ENCODE data around the gene URM1.
"Not testable (repeated sequence)": the region's sequence is repeated elsewhere in the genome, so short reads cannot be mapped to it uniquely, and the experiment has no call there.

URM1 gene

DNA sequence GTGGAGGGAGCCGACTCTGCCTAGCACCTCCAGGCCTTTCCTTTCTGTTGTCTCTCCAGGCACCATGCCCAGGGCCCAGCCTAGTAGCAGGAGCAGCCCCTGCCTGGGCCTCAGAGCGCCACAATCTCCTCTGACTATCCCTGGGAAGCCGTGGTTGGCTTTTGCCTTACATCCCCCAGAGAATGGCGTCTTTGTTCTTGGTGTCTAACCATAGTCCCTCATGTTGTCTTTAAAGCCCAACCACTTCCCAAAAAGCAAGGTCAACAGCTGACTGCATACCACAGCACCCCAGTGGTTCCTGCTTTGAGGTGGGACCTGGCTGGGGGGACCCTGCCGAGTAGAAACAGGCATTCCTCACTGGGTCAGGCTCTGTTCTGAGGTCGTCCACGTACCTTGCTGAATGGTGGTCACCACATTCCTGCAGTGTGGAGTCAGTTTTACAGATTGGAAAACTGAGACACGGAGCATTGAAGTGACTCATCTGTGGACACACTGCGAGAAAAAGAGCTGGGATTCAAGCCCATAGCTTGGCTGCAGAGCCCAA, 35.7 kb downstream of the URM1 start:
- no peak for DNase-seq (ENCODE audit: low read depth in 2 of 3, low spot score in 1 of 3)

DNA sequence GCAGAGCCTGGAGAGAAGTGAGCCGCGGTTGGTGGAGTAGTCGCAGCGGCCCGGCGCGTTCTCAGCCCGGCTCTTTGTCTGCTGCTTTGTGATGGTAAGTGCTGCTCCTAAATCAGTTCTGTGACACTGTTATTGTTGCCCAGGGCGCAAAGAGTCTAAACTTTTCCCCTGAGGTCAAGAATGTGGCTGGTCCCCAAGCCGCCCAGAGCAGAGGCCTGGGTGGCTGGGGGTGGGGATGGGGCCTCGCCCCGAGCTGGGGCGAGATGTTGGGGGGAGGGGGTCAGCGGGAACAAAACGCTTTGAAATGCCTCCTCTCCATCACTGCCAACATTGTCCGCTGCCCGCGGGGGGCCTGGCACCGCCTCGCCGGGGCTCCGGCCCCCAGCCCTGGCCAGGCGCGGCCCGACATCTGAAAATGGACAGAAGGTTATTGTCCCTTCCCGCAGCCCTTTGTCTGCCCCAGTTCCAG, 37.8 kb downstream of the URM1 start:
- no peak for DNase-seq (ENCODE audit: low read depth in 2 of 3, low spot score in 1 of 3)

DNA sequence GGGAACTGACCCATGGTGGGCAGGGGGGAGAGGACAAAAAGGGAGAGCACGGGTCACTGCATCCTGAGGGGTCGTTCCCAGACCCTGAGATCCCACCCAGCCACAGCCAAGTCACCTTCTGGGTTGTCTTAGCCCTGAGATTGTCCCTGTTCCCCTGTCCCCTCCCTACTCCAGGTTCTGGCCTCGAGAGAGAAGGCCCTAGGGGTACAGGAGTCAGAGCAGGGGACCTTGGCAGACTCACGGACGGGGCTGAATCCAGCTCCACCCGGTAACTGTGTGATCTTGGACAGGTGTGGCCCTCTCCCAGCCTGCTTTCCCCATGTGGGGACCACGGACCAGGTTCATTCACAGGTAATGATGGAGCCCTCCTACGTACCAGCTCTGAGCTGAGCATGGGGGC, 38.3 kb downstream of the URM1 start:
- no peak for DNase-seq (ENCODE audit: low read depth in 2 of 3, low spot score in 1 of 3)

DNA sequence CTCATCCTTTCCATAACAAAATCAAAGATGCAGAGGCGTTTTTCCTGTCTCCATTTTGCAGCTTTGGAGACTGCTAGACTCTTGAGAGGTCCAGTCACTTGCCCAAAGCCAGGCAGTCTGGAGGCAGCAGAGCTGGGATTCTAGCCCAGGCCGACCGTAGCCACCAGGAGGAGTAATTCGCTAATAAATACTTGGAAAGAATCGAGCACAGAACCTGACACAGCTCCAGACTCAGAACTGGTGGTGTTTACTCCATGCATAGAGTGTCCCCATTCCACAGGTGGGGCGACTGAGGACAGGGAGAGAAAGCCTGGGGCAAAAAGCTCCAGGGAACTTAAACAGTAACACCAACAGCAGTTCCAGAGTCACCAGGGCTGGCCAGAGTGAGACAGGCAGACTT, 38.8 kb downstream of the URM1 start:
- no peak for DNase-seq (ENCODE audit: low read depth in 2 of 3, low spot score in 1 of 3)

GRCh38 chr9:128411364-128412119, 40.4 kb downstream of the URM1 start:
- no peak for DNase-seq (ENCODE audit: low read depth in 2 of 3, low spot score in 1 of 3)

DNA sequence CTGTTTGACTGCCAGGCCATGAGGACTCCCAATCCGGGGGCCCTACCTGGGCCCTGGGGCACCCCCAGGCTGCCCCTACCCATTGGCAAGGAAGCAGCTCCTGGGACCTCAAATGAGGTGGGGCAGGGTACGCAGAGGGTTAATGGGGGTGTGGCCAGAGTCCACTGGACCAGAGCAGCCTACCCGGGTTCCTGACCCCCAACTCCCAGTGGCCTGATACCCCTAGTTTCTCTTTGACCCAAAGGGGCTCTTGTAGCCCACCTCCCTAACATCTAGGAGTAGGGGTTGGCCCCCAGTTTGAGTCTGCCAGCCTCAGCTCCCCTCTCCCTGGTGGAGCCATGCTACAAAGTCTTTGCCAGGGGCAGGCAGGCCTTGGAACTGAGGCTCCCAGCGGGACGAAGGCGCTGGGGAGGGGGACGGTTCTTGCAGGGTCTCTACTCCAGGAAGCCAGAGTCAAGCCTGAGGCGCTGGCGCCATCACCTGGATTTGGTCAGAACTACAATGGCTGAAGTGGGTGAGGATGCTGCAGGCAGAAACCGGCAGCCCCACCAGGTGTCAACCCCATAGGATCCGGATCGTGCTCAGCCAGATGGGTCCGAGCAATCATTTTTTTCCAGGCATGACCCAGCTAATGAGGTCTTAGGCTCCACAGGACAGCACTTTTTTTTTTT, 41.1 kb downstream of the URM1 start:
- DNase-seq (ENCODE audit: low read depth in 2 of 3, low spot score in 1 of 3), result peak; percentile 26 to 58 (median 41)

GRCh38 chr9:128413728-128414127, 42.6 kb downstream of the URM1 start:
- not testable (repeated sequence) for DNase-seq (ENCODE audit: low read depth in 2 of 3, low spot score in 1 of 3)

DNA sequence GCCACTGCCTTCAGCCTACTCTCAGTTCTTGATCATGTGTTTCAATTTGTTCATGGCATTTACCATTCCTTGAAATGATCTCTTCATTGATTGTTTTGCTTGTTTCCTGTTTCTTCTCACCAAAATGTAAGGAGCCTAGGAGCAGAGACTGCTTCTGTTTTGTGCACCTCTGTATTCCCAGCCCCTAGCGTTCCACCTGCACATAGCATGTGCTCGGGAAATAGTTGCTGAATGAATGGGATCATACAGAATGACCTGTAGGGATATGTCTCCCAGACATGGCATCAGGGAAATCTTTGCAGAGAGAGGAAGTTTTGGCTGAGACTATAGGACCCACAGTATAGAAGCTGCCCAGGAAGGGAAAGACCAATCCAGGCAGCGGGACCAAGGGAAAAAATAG, 43.3 kb downstream of the URM1 start:
- DNase-seq (ENCODE audit: low read depth in 2 of 3, low spot score in 1 of 3), result no peak

DNA sequence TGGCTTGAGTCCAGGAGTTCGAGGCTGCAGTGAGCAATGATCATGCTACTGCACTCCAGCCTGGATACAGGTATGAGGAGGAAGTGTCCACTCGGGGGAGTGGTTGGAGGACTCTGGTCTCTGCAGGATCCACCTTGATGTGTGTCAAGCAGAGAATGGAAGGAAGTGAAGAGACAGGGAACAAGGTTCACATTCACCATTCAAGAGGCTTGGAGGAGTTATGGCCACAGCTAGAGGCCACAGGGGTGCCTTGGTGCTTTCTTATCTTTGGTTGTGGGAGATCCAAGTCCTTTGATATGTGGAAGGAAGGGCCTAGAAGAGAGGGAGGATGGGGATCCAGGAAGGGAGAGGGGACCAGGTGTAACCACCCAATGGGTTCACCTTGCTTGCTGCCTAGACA, 44.1 kb downstream of the URM1 start:
- DNase-seq (ENCODE audit: low read depth in 2 of 3, low spot score in 1 of 3), result no peak

- no peak for DNase-seq (ENCODE audit: low read depth in 2 of 3, low spot score in 1 of 3)
These were observed 44.8 kb downstream of the URM1 start for GRCh38 chr9:128416014-128416413.

GRCh38 chr9:128416432-128417019, 45.4 kb downstream of the URM1 start:
- no peak for DNase-seq (ENCODE audit: low read depth in 2 of 3, low spot score in 1 of 3)

DNA sequence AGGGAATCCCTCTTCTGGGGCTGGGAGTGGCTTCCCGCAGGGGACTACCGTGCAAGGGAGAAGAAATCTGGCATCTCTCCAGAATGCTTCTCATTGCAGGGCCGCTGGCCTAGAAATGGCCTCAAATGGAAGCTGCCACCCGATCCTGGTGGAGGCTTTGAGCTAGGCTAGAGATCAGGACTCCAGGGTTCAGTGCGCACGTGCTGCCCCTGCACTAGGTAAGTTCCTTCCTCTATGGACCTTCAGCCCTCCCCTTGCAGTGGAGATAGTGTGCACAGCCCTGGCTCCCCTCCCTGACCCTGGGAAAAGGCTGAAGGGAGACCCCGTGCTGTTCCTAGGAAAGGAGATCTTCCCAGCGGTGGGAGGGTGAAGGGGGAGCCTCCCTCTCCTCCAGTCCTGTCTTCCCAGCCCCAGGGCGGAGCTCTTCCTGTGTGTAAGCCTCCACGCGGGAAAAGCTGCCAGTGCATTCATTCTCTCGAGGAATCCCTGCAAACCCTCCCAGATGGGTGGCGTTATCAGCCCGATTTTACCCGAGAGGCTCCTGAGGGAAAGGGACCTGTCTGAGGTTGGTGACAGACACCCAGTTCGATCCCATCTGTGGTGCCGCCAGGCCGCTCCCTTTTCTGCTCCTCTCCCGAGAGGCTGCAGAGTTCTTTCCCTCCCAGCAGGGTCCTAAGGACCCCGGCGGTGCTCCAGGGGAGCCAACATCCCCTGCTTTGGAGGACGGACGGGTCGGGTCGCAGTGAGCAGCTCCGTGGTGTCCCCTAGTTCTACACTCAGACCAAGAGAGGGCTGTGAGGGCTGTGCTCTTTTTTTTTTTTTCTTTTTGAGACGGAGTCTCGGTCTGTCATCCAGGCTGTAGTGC, 48.1 kb downstream of the URM1 start:
- no peak for DNase-seq (ENCODE audit: low read depth in 2 of 3, low spot score in 1 of 3)

- DNase-seq (ENCODE audit: low read depth in 2 of 3, low spot score in 1 of 3), result peak; percentile 18 to 65 (median 40)
These were observed 49.0 kb downstream of the URM1 start for GRCh38 chr9:128420060-128420650.

DNA sequence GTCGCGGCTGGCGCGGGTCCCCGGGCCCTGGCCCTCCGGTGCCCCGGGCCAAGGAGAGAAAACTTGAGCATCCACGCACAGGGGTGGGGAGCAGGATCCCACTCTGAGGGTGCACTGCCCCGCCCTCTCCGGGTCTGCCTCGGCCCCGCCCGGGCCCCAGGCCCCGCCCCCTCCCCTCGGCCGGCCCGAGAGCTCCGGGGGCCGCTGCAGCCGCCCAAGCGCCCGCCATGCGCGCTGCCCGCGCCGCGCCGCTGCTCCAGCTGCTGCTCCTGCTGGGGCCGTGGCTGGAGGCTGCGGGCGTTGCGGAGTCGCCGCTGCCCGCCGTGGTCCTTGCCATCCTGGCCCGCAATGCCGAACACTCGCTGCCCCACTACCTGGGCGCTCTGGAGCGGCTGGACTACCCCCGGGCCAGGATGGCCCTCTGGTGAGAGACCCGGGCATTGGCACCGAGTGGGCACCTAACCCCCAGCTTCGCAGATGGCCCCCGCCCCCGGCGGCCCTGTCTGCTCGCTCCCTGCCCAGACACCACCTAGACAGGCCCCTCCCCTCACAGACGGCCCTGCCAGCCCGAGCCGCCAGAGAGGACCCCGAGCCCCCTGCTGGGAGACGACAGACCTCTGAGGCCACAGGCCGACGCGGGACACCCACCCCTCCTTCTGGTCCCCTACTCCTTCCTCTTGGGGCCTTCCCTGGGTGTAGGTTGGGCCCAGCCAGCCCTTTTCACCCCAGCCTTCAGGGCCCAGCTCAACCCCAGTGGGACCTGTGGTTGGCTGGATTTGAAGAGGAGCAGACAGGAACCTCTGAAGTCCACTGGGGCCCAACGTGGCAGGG, 49.7 kb downstream of the URM1 start, which contains the start of gene CERCAM:
CERCAM (plus strand) TSS at position 207 of the 831 bp plus-strand sequence; CDS start at position 228, 21 bp downstream.
- peak in 1 of 3 donors; percentile 27 for DNase-seq (ENCODE audit: low read depth in 2 of 3, low spot score in 1 of 3)

DNA sequence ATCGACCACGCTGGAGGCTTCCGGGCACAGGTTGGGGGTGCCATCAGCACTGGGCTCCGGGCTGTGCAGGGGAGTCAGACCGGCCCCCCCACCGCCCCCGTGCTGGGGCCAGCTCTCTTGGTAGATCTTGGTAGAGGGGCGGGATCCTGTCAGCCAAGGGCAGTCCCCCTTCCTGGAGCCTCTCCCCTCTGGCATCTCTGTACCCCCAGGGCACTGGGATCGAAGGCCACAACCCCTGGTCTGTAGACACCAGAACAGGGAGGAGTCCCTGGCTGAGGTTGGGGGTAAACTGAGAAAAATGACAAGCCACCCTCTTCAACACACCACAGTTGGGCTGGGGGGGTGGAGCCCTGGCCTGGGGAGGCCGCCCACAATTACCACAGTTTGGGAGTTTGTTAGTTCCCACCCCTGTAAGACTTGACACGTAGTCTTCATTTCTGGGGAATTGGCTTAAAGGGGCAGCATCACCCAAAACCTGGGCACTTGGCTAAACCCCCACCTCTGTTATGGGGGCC, 50.4 kb downstream of the URM1 start:
- no peak for DNase-seq (ENCODE audit: low read depth in 2 of 3, low spot score in 1 of 3)

- DNase-seq (ENCODE audit: low read depth in 2 of 3, low spot score in 1 of 3), result not testable (repeated sequence)
These were observed 51.0 kb downstream of the URM1 start for GRCh38 chr9:128422022-128422782.

DNA sequence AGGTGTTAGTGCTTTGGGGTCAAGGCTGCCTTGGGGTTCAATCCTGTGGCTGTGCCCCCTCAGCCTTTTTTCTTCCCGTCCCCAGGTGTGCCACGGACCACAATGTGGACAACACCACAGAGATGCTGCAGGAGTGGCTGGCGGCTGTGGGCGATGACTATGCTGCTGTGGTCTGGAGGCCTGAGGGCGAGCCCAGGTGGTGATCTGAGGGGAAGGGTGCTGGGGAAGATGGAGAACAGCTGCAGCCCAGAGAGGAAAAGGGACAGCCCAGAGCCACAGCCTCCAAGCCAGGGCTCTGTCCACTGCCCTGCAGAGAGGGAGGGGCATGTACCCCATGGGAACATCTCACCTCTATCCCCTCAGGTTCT, 51.6 kb downstream of the URM1 start:
- DNase-seq (ENCODE audit: low read depth in 2 of 3, low spot score in 1 of 3), result no peak

- not testable (repeated sequence) for DNase-seq (ENCODE audit: low read depth in 2 of 3, low spot score in 1 of 3)
These were observed 52.2 kb downstream of the URM1 start for GRCh38 chr9:128423356-128423755.

Measured in stimulated activated CD4-positive, alpha-beta T cell treated with anti-CD3 and anti-CD28 coated beads, Interleukin-12 subunit alpha, Interleukin-12 subunit beta, amount 100 ng/mL, for 48 hours (primary cell).